Stomach (tissue), 9 donors: Measurements from ENCODE around the gene LHFPL2. TPM values are rescaled to one million over a fixed set of nuclear protein-coding genes. Genes with fewer than 3 reads are reported as not detected.

Source experiments
- DNase-seq, 2 donors: peaks; one replicate each; pipeline versions ENCODE4 v3.0.0 to v3.0.0-alpha.2; 2013 to 2019
- H3K27ac ChIP-seq, 5 donors: fragments of 200-600 bp in 4 of 5; sonication (generic) in 4 of 5; one replicate each; pipeline ENCODE4 v1.5.1; 2013 to 2019; ENCODE audit warnings: mild to moderate bottlenecking in 1 of 5, moderate library complexity in 1 of 5
- H3K27me3 ChIP-seq, 3 donors: fragments of 200-600 bp; sonication (generic); one replicate each; pipeline ENCODE4 v1.5.1; 2017 to 2019; ENCODE audit warnings: mixed run types in 1 of 3
- H3K36me3 ChIP-seq, 4 donors: fragments of 200-600 bp; sonication (generic); 1 replicate in 3 of 4; 2 replicates in 1 of 4; pipeline ENCODE4 v1.5.1; 2016 to 2019
- H3K4me1 ChIP-seq, 4 donors: fragments of 200-600 bp; sonication (generic); one replicate each; pipeline ENCODE4 v1.5.1; 2016 to 2019
- H3K4me3 ChIP-seq, 4 donors: fragments of 200-600 bp; sonication (generic) in 3 of 4; one replicate each; pipeline ENCODE4 v1.5.1; 2016 to 2019; ENCODE audit warnings: mild to moderate bottlenecking in 1 of 4
- H3K9me3 ChIP-seq, 4 donors: fragments of 200-600 bp; sonication (generic); one replicate each; pipeline ENCODE4 v1.5.1; 2016 to 2019
- EP300 ChIP-seq: sonication (generic); formaldehyde crosslinking; IDR thresholded peaks from one replicate; pipeline ENCODE4 v1.6.1; 2017; ENCODE audit warnings: antibody characterized with exemption
- POLR2A ChIP-seq, 4 donors: fragments of 450-650 bp; IDR thresholded peaks; one replicate each; pipeline ENCODE4 v1.6.1; 2016; ENCODE audit warnings: antibody characterized with exemption in 4 of 4, control low read depth in 2 of 4, mild to moderate bottlenecking in 1 of 4, moderate library complexity in 1 of 4
- POLR2AphosphoS5 ChIP-seq, 3 donors: sonication (generic); formaldehyde crosslinking; IDR thresholded peaks; one replicate each; pipeline ENCODE4 v1.6.1; 2016; ENCODE audit warnings: antibody characterized with exemption in 3 of 3
- WGBS, 5 donors: extraction: QIAGEN DNeasy Blood & Tissue Kit in 3 of 5; methylation state at CpG; one replicate each; pipeline versions ENCODE4 v1.1.5 to v1.1.7; 2013 to 2018; 5-methylcytosine and 5-hydroxymethylcytosine counted together
- intact Hi-C: fragments of 100-400 bp; cut with DNase I; formaldehyde crosslinking; loops from one replicate; pipeline ENCODE4 v1.15.1; 2023; ENCODE audit warnings: low total_unique reads
- polyA plus RNA-seq, 3 donors: library from polyadenylated mRNA; stranded (reverse); fragments of 200-250 nt; gene quantifications; one replicate each; pipeline ENCODE4 v1.2.3, GENCODE V29; 2013
- total RNA-seq, 5 donors: library from RNA; depleted of rRNA; stranded (reverse); fragments of >200 nt; gene quantifications; one replicate each; pipeline versions ENCODE4 v1.1.0 to v1.2.3, GENCODE V29; 2014 to 2016
- TF ChIP-seq, protein P1 (sequence below), 7 experiments: fragments of 450-650 bp in 4 of 7; fragments of 200-600 bp in 3 of 7; sonication (generic) in 3 of 7; IDR thresholded peaks; one replicate each; pipeline ENCODE4 v1.5.1; 2016 to 2019; ENCODE audit warnings: antibody characterized with exemption in 7 of 7, control low read depth in 2 of 7, mild to moderate bottlenecking in 1 of 7
- donor health status: healthy with polysubstance abuse.
- donor health status: Bipolar disorder and iron deficiency.
- donor health status: healthy.

The LHFPL2 gene
- total and polyA plus RNA-seq, 8 donors: 3.7 to 53.6 (median 24.3) TPM

DNA sequence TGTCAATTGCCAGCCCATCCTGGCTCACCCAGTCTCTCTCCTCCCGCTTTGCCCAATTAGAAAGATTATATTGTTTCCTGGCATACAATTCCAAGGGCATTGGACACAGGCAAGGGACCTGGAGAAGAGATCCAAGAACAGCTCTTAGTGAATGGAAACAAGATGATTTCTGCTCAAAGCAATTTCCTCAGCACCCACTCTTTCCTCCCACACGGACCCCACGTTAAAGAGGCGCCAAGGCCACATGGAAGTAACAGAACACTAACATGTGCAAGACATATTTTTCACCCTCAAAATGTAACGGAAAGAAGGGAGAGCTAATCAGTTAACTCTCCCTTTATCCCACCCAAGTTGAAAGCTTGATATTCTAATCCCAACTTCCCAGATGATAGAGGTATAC, 111.2 kb downstream of the LHFPL2 start:
- intact Hi-C loops: loop anchor here (10.0 kb wide), 1 partner anchor 267 kb away; no protein-coding TSS in a partner anchor
- TF ChIP-seq POLR2A (IDR thresholded peaks at IDR 0.05): no peak
- TF ChIP-seq POLR2AphosphoS5 (IDR thresholded peaks at IDR 0.05): no peak
- TF ChIP-seq EP300: no peak
- TF ChIP-seq, protein P1, sequence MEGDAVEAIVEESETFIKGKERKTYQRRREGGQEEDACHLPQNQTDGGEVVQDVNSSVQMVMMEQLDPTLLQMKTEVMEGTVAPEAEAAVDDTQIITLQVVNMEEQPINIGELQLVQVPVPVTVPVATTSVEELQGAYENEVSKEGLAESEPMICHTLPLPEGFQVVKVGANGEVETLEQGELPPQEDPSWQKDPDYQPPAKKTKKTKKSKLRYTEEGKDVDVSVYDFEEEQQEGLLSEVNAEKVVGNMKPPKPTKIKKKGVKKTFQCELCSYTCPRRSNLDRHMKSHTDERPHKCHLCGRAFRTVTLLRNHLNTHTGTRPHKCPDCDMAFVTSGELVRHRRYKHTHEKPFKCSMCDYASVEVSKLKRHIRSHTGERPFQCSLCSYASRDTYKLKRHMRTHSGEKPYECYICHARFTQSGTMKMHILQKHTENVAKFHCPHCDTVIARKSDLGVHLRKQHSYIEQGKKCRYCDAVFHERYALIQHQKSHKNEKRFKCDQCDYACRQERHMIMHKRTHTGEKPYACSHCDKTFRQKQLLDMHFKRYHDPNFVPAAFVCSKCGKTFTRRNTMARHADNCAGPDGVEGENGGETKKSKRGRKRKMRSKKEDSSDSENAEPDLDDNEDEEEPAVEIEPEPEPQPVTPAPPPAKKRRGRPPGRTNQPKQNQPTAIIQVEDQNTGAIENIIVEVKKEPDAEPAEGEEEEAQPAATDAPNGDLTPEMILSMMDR (IDR thresholded peaks at IDR 0.05): no peak
- Histone ChIP-seq H3K27me3 (no peaks in the 10 kb centered on the region), H3K4me1 (peaks cover 0 to 44% (median 13%) of the 10 kb centered on the region in 4 donors), H3K27ac (no peak overlapping the region), H3K4me3 (no peak overlapping the region), H3K36me3 (no peaks in the 10 kb centered on the region), H3K9me3 (no peaks in the 10 kb centered on the region)
- 63 to 83% (median 77%) methylated on average over 5 of the region's 5 CpGs for WGBS, 5 donors
- DNase-seq: no peak

DNA sequence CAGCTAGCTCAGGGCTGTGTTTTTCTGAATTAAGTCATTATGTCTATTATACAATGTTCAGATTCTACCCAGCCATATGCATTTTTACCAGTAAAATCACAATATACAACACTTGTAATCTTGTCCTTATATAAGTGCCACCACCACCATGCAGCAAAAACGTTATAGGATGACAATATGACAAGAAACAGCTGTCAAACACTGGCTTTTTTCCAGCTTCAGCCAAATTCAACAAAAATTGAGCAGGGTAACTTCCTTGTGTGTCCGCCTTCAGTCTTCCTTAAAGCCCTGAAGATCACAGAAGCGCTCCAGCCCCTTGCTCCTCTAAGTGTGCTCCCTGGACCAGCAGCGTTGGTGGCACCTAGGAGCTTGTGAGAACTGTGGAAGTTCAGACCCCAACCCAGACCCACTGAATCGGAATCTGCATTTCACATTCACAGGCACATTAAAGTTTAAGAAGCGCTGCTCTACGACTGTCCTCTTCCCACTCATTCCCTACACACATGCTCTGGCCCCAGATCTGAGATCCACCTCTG, 111.8 kb downstream of the LHFPL2 start:
- Histone ChIP-seq H3K4me1 (peaks cover 0 to 44% (median 13%) of the 10 kb centered on the region in 4 donors), H3K36me3 (no peaks in the 10 kb centered on the region), H3K9me3 (no peaks in the 10 kb centered on the region), H3K27ac (no peak overlapping the region), H3K27me3 (no peaks in the 10 kb centered on the region), H3K4me3 (no peak overlapping the region)
- no peak for DNase-seq
- intact Hi-C loops: loop anchor here (10.0 kb wide), 1 partner anchor 268 kb away; no protein-coding TSS in a partner anchor
- WGBS, 5 donors: 76 to 85% (median 84%) methylated on average over 7 of the region's 7 CpGs
- TF ChIP-seq POLR2AphosphoS5 (IDR thresholded peaks at IDR 0.05): no peak
- no peak for TF ChIP-seq POLR2A (IDR thresholded peaks at IDR 0.05)

DNA sequence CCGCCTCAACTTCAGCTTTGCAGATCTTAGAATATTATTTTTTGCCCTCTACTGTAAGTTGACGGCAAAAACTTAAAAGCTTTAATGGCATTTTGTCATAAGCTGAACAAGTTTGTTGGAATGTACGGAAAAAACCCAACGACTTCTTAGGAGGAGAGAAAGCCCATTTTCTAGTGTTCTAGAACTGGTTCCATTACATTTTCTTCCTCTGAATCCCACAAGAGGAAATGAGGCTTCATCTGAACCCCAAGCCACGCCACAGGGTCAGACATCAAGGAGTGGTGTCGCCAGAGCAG, 113.7 kb downstream of the LHFPL2 start:
- no peaks in the 10 kb centered on the region for H3K36me3 ChIP-seq
- no peaks in the 10 kb centered on the region for H3K27me3 ChIP-seq
- peak overlapping the region in 4 of 5 donors; percentile 40 to 71 (median 57) for H3K27ac ChIP-seq
- H3K9me3 ChIP-seq: no peaks in the 10 kb centered on the region
- peaks cover 0 to 31% (median 8%) of the 10 kb centered on the region in 4 donors for H3K4me1 ChIP-seq
- DNase-seq: no peak
- TF ChIP-seq, protein P1 (IDR thresholded peaks at IDR 0.05): no peak
- TF ChIP-seq POLR2AphosphoS5 (IDR thresholded peaks at IDR 0.05) (no peak), EP300 (no peak), POLR2A (IDR thresholded peaks at IDR 0.05) (no peak)
- no peak overlapping the region for H3K4me3 ChIP-seq
- intact Hi-C loops: loop anchor here (10.0 kb wide), 1 partner anchor 270 kb away; no protein-coding TSS in a partner anchor
- WGBS, 5 donors: 87 to 93% (median 91%) methylated on average over 6 of the region's 6 CpGs

DNA sequence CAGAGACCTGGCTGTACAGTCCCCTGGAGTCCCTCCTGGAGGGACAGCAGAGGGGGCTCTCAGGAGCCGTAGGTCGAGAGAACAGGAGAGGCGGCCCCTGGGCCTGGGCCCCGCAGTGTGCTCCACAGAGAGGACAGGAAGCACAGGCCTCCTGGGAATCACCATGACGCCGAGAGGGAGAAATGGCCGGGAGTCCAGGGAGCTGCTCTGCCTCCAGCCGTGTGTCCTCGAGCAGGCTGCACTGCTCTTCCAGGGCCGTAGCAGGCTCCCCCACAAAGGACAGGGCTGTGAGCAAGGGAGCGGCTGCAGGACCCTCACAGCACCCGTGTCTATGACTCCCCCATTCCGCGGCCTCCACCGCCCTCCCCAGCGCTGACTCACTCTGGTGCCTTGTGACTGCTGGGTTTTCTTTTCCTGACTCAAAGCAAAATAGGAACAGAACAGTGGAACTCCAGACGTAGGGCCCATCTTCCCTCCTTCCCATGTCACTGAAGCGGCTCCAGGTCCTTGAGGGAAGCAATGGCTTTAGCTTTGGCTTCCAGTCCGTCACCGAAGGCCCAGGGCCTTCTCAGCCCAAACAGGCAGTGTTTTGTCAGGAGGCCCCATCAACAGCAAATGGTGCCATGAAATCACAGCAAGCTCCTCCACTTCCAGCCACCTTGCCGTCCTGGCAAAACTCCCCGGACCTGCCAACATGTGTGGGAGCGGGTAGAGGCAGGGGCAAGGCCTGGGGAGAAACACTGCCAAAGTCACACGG, 114.2 kb downstream of the LHFPL2 start:
- intact Hi-C loops: loop anchor here (10.0 kb wide), 1 partner anchor 270 kb away; no protein-coding TSS in a partner anchor
- H3K9me3 ChIP-seq: no peaks in the 10 kb centered on the region
- peak overlapping the region; percentile 13 to 71 (median 54) for H3K27ac ChIP-seq
- no peak for DNase-seq
- no peak overlapping the region for H3K4me3 ChIP-seq
- H3K4me1 ChIP-seq: peaks cover 0 to 34% (median 8%) of the 10 kb centered on the region in 4 donors
- no peaks in the 10 kb centered on the region for H3K27me3 ChIP-seq
- TF ChIP-seq, protein P1 (IDR thresholded peaks at IDR 0.05): no peak
- TF ChIP-seq POLR2AphosphoS5 (IDR thresholded peaks at IDR 0.05) (no peak), POLR2A (IDR thresholded peaks at IDR 0.05) (no peak), EP300 (no peak)
- 77 to 91% (median 87%) methylated on average over 19 to 24 of the region's 24 CpGs for WGBS, 5 donors
- H3K36me3 ChIP-seq: no peaks in the 10 kb centered on the region
